Activated T-helper 2 cell treated with anti-CD3 and anti-CD28 coated beads, Interferon-gamma antibody, Interleukin-2, Interleukin-4, amounts not matched to agents 10 μg/mL and 5 μg/mL and 100 μg/mL, durations not matched to agents 14 hours and 24 hours and 36 hours (primary cell): Measurements from ENCODE around the gene OLFML2A. TPM values are rescaled to one million over a fixed set of nuclear protein-coding genes. Genes with fewer than 3 reads are reported as not detected.
"Not testable (repeated sequence)": the region's sequence is repeated elsewhere in the genome, so short reads cannot be mapped to it uniquely, and the experiment has no call there.

Experiments used
- DNase-seq: peaks from one replicate; pipeline ENCODE4 v3.0.0; 2021; ENCODE audit warnings: low spot score
- H3K27ac Mint-ChIP-seq: one replicate; pipeline ENCODE4 v1.8.0; 2021; ENCODE audit warnings: mixed read lengths
- H3K27me3 Mint-ChIP-seq: one replicate; pipeline ENCODE4 v1.8.0; 2021; ENCODE audit warnings: low read depth, mixed read lengths
- H3K36me3 Mint-ChIP-seq: one replicate; pipeline ENCODE4 v1.8.0; 2021; ENCODE audit warnings: low read depth, mixed read lengths
- H3K4me1 Mint-ChIP-seq: one replicate; pipeline ENCODE4 v1.8.0; 2021; ENCODE audit warnings: low read depth, mixed read lengths
- H3K4me3 Mint-ChIP-seq: one replicate; pipeline ENCODE4 v1.8.0; 2021; ENCODE audit warnings: low read depth, mild to moderate bottlenecking, moderate library complexity, mixed read lengths
- H3K9me3 Mint-ChIP-seq: one replicate; pipeline ENCODE4 v1.8.0; 2021; ENCODE audit warnings: mixed read lengths
- intact Hi-C: fragments of 100-400 bp; cut with micrococcal nuclease; formaldehyde crosslinking; loops from one replicate; pipeline ENCODE4 v1.15.1; 2023
- total RNA-seq: library from RNA; stranded (reverse); gene quantifications from 2 replicates; pipeline ENCODE4 v1.2.3, GENCODE V29; 2022

The OLFML2A gene
- total RNA-seq, 1 donor from 2014 or later: not detected

GRCh38 chr9:124771867-124772679 is 4.9 kb upstream of the OLFML2A start:
- H3K27ac Mint-ChIP-seq: peak overlapping the region; percentile 76
- H3K27me3 Mint-ChIP-seq: peaks cover 54% of the 10 kb centered on the region
- DNase-seq: peak; percentile 28
- H3K9me3 Mint-ChIP-seq: no peaks in the 10 kb centered on the region
- H3K36me3 Mint-ChIP-seq: no peaks in the 10 kb centered on the region
- H3K4me1 Mint-ChIP-seq: peaks cover 36% of the 10 kb centered on the region
- intact Hi-C loops: loop anchor here (5.0 to 10.0 kb wide), 2 partner anchors 115 to 473 kb away; partner anchors contain the start of gene HSPA5
- H3K4me3 Mint-ChIP-seq: peak overlapping the region; percentile 82

DNA sequence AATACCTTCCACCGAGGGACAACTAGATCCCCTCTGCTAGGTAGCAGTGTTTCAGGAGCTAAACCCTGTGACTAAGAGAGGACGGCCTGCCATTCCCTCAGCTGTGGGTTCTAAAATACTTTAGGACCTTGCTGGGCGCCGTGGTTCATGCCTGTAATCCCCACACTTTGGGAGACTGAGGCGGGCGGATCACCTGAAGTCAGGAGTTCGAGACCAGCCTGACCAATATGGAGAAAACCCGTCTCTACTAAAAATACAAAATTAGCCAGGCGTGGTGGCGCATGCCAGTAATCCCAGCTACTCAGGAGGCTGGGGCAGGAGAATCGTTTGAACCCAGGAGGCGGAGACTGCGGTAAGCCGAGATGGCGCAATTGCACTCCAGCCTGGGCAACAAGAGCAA is 4.1 kb upstream of the OLFML2A start:
- not testable (repeated sequence) for H3K9me3 Mint-ChIP-seq, H3K27ac Mint-ChIP-seq, H3K36me3 Mint-ChIP-seq, DNase-seq
- H3K4me3 Mint-ChIP-seq: peak overlapping the region; percentile 82
- intact Hi-C loops: loop anchor here (1.0 to 10.0 kb wide), 3 partner anchors 116 to 601 kb away; partner anchors contain the start of gene HSPA5
- peaks cover 36% of the 10 kb centered on the region for H3K4me1 Mint-ChIP-seq
- H3K27me3 Mint-ChIP-seq: peaks cover 50% of the 10 kb centered on the region

DNA sequence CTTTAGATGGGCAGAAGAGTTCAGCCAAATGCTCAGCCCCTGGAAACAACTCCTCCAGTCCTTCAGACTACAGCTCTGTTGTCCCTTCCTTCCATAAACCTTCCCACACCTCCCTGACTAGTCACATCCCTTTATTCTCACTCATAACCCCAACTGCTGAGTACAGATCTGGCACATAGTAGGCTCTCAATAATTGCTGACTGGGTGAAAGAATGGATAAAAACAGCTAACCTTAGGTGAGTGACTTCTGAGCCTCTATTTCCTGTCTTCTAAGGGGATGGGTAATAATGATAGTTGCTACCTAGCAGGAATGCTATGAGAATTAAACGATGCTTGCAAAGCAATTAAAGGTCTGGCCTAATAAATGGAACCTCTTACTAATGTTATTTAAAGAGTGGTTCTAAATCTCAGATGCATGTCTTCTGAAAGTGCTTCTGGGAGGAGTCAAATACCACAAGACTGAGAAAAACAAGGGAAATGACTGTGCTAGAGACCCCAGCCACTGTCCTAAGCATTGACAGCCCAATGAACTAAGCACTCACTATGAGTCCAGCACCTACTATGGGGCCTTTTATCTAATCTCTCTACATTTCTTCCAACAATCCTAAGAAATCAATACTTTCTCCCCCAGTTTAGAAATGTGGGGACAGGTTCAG is 3.3 kb upstream of the OLFML2A start:
- peak overlapping the region; percentile 27 for H3K4me3 Mint-ChIP-seq
- H3K27me3 Mint-ChIP-seq: peaks cover 47% of the 10 kb centered on the region
- peaks cover 36% of the 10 kb centered on the region for H3K4me1 Mint-ChIP-seq
- intact Hi-C loops: loop anchor here (1.0 to 10.0 kb wide), 6 partner anchors 80 to 601 kb away; partner anchors contain the start of genes HSPA5, SCAI and WDR38
- no peaks in the 10 kb centered on the region for H3K9me3 Mint-ChIP-seq
- no peak for DNase-seq
- H3K27ac Mint-ChIP-seq: no peak overlapping the region
- H3K36me3 Mint-ChIP-seq: no peaks in the 10 kb centered on the region

- Mint-ChIP-seq H3K36me3 (no peaks in the 10 kb centered on the region), H3K27me3 (peaks cover 46% of the 10 kb centered on the region), H3K4me1 (peaks cover 33% of the 10 kb centered on the region), H3K27ac (no peak overlapping the region), H3K9me3 (no peaks in the 10 kb centered on the region), H3K4me3 (no peak overlapping the region)
- DNase-seq: peak; percentile 72
- intact Hi-C loops: loop anchor here (1.0 to 10.0 kb wide), 5 partner anchors 79 to 470 kb away; partner anchors contain the start of genes HSPA5, SCAI and WDR38
Observed at GRCh38 chr9:124774129-124774978, 2.6 kb upstream of the OLFML2A start.

GRCh38 chr9:124776618-124776953 is 347 bp upstream of the OLFML2A start:
- intact Hi-C loops: loop anchor here (10.0 kb wide), 1 partner anchor 468 kb away; the partner anchor contains the start of gene HSPA5
- Mint-ChIP-seq H3K9me3 (no peaks in the 10 kb centered on the region), H3K36me3 (no peaks in the 10 kb centered on the region), H3K27me3 (peaks cover 36% of the 10 kb centered on the region), H3K27ac (no peak overlapping the region), H3K4me1 (peaks cover 24% of the 10 kb centered on the region), H3K4me3 (peak overlapping the region; percentile 72)
- no peak for DNase-seq

DNA sequence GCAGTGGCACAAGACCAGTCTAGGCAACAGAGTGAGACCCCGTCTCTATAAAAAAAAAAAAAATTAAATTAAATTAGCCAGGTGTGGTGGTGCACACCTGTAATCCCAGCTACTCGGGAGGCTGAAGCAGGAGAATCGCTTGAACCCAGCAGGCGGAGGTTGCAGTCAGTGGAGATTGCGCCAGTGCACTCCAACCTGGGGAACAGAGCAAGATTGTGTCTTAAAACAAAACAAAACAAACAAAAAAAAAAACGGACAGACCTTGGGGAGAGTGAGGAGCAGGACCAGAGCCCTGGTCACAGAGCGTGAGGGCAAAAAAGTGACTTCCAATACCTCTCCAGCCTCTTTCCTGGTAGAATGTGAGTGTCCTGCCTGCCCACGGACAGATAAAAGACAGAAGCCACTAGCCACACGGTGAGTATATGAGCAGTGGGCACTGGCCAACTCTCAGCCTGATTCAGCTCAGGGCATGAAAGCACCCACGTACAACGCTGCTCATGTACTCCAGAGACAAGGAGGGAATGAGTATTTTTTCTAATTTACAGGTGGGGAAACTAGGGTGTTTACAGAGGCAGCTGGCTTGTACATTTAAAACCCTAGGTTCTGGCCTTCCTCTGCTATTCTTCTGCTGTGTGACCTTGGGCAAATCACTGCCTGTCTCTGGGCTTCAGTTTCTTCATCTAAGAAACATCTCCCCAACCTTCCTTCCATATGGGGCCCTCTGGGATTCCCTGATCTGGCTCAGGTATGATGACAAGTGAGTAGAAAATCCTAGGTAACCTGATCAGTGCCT is 1.8 kb downstream of the OLFML2A start:
- Mint-ChIP-seq H3K4me3 (no peak overlapping the region), H3K27ac (no peak overlapping the region), H3K4me1 (peaks cover 14% of the 10 kb centered on the region), H3K36me3 (no peaks in the 10 kb centered on the region), H3K27me3 (peaks cover 28% of the 10 kb centered on the region), H3K9me3 (no peaks in the 10 kb centered on the region)
- DNase-seq: peak; percentile 4
- intact Hi-C loops: loop anchor here (10.0 kb wide), 1 partner anchor 466 kb away; the partner anchor contains the start of gene HSPA5

DNA sequence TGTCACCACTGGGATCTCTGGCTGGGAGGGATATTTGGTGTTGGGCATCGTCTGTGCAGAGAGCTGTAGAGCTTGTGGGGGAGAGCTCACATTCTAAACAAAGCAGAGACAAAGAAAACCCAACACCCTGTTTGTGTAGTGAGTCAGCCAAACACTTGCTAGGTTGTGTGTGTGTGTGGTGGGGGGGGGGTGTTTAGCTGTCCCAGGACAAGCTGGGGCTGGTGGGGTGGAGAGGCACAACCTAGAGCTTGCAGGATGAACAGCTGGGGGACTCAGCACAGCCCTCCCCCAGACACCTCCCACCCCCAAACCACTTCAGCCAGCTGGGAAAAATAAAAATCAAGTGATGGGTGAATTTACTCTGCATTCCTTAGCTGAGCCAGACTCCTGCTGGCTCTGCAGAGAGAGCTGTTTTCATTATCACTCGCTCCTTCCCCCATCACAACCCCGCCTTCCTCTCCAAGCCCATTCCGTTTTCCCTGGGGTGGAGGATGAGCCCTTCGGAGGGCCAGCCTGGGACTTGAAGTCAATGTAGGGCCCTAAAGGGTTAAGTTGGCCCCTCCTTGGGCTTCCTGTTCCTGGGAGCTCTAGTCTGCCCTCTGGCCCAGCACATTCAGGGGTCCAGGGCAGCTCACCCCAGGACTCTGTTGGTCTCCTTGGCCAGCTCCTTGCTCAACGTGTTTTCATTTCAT is 2.6 kb downstream of the OLFML2A start:
- intact Hi-C loops: loop anchor here (10.0 kb wide), 1 partner anchor 465 kb away; the partner anchor contains the start of gene HSPA5
- no peaks in the 10 kb centered on the region for H3K9me3 Mint-ChIP-seq
- peaks cover 27% of the 10 kb centered on the region for H3K27me3 Mint-ChIP-seq
- no peak overlapping the region for H3K27ac Mint-ChIP-seq
- H3K36me3 Mint-ChIP-seq: no peaks in the 10 kb centered on the region
- peaks cover 8% of the 10 kb centered on the region for H3K4me1 Mint-ChIP-seq
- H3K4me3 Mint-ChIP-seq: no peak overlapping the region
- DNase-seq: peak; percentile 6

- Mint-ChIP-seq H3K9me3 (no peaks in the 10 kb centered on the region), H3K27me3 (peaks cover 27% of the 10 kb centered on the region), H3K36me3 (no peaks in the 10 kb centered on the region), H3K4me1 (peaks cover 6% of the 10 kb centered on the region), H3K27ac (no peak overlapping the region), H3K4me3 (no peak overlapping the region)
- intact Hi-C loops: no loop called here
- no peak for DNase-seq
Observed at GRCh38 chr9:124780060-124780756, 3.3 kb downstream of the OLFML2A start.

GRCh38 chr9:124780757-124781151 is 3.8 kb downstream of the OLFML2A start:
- H3K27ac Mint-ChIP-seq: no peak overlapping the region
- peaks cover 23% of the 10 kb centered on the region for H3K27me3 Mint-ChIP-seq
- H3K9me3 Mint-ChIP-seq: no peaks in the 10 kb centered on the region
- no peak overlapping the region for H3K4me3 Mint-ChIP-seq
- no peaks in the 10 kb centered on the region for H3K36me3 Mint-ChIP-seq
- intact Hi-C loops: no loop called here
- no peak for DNase-seq
- H3K4me1 Mint-ChIP-seq: peaks cover 6% of the 10 kb centered on the region

DNA sequence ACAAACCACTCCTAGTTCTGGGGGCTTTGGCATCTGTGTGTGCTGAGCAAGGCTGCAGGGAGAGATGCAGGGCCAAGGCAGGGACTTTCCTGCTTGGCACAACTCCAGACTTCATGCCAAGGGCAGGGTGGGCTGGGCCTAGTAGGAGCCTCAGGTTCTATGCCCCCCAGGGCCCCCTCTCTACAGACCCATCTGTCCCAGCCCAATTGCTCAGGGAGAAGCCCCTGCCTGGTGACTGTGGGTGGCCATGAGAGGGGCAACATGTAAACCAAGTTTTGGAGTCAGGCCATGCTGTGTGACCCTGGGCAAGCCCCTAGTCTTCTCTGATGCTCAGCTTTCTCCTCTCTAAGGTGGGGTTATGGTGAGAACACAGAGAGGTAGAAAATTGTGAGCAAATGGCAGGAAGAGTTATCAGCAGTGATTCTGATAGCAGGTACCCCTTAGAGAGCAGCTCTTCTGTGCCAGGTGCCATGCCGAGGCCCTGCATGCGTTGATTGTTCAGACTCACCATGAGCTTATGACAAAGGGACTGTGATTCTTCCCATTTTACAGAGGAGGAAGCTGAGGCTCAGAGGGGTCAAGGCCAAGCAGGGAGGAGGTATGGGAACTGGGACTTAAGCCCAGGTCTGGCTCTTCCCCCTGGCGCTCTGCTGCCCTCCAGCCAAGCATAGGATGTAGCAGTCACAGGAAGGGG is 5.2 kb downstream of the OLFML2A start:
- no peaks in the 10 kb centered on the region for H3K9me3 Mint-ChIP-seq
- DNase-seq: no peak
- no peaks in the 10 kb centered on the region for H3K4me1 Mint-ChIP-seq
- no peaks in the 10 kb centered on the region for H3K36me3 Mint-ChIP-seq
- intact Hi-C loops: no loop called here
- no peak overlapping the region for H3K27ac Mint-ChIP-seq
- H3K27me3 Mint-ChIP-seq: peaks cover 13% of the 10 kb centered on the region
- no peak overlapping the region for H3K4me3 Mint-ChIP-seq
